NT2/D1 (cell line): Measurements from ENCODE around the gene CALML3.

Experiments
- DNase-seq: peaks from one replicate; pipeline ENCODE4 v3.0.0-alpha.2; 2011; ENCODE audit warnings: low read depth, low spot score
- H3K27me3 ChIP-seq: 2 replicates; pipeline ENCODE4 v1.6.0; 2011; ENCODE audit warnings: mild to moderate bottlenecking; ENCODE audit not compliant: insufficient read length, insufficient read depth
- H3K36me3 ChIP-seq: 2 replicates; pipeline ENCODE4 v1.6.1; 2011; ENCODE audit warnings: mild to moderate bottlenecking, low read length, mixed read lengths; ENCODE audit not compliant: insufficient read depth, insufficient read length
- H3K4me1 ChIP-seq: 2 replicates; pipeline ENCODE4 v1.5.1; 2011; ENCODE audit not compliant: insufficient read depth, insufficient read length
- H3K4me3 ChIP-seq: 2 replicates; pipeline ENCODE4 v1.5.1; 2011; ENCODE audit warnings: low read depth; ENCODE audit not compliant: insufficient read length
- H3K9ac ChIP-seq: 2 replicates; pipeline ENCODE4 v1.6.0; 2011; ENCODE audit warnings: low read depth; ENCODE audit not compliant: insufficient read length
- H3K9me3 ChIP-seq: 2 replicates; pipeline ENCODE4 v1.5.1; 2011; ENCODE audit warnings: mild to moderate bottlenecking, low read length; ENCODE audit not compliant: insufficient read depth
- SUZ12 ChIP-seq: IDR thresholded peaks from 2 replicates; pipeline ENCODE4 v1.6.1; 2011; ENCODE audit not compliant: insufficient read length, insufficient read depth; ENCODE audit errors: extremely low read depth
- YY1 ChIP-seq: IDR thresholded peaks from 2 replicates; pipeline ENCODE4 v1.6.1; 2011; ENCODE audit not compliant: insufficient read length, insufficient read depth
- ZNF274 ChIP-seq: IDR thresholded peaks from 2 replicates; pipeline ENCODE4 v1.6.1; 2011; ENCODE audit warnings: mild to moderate bottlenecking, low read depth, low read length

The CALML3 gene

GRCh38 chr10:5530412-5530806 lies 5.6 kb downstream of the CALML3 start:
- H3K36me3 ChIP-seq, result no peaks in the 10 kb centered on the region
- H3K9me3 ChIP-seq, result no peaks in the 10 kb centered on the region
- TF ChIP-seq YY1, result no peak
- TF ChIP-seq ZNF274, result no peak
- no peak for TF ChIP-seq SUZ12
- DNase-seq, result no peak
- no peaks in the 10 kb centered on the region for H3K4me1 ChIP-seq
- no peaks in the 10 kb centered on the region for H3K27me3 ChIP-seq
- no peak overlapping the region for H3K4me3 ChIP-seq
- H3K9ac ChIP-seq, result no peak overlapping the region

DNA sequence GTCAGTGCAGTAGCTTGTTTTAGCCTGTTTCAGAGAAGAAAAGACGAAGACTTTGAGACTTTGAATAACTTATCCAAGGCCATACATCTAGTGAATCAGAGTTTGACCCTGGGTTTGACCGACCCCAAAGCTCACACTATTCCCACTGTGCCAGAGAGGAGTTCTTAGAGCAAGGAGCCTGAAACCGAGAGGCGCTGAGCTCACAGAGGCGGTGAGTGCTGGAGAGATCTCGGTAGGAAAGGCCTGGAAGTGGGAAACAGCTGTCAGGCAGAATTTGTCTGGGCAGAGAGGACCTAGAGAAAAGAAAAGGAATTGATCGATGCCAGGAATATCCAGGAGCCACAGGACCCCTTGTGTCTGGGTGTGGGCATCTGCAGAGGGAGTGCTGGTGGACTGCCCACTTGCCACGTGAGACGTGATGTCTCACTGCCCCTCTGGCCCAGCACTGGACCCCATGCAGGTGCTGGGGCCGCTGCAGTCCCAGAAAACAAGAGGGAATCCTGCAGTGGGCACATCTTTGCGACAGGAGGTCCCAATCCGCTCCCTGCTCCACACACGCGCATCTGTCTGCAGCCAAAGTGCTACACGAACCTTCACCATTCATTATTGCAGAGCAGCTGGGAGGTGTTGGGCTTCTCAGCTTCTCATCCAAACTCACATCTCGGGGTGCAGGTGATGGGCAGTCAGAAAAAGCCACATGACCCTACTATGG lies 6.2 kb downstream of the CALML3 start:
- Histone ChIP-seq H3K4me3 (no peak overlapping the region), H3K27me3 (no peaks in the 10 kb centered on the region), H3K36me3 (no peaks in the 10 kb centered on the region), H3K4me1 (no peaks in the 10 kb centered on the region), H3K9me3 (no peaks in the 10 kb centered on the region), H3K9ac (no peak overlapping the region)
- TF ChIP-seq YY1 (no peak), ZNF274 (no peak), SUZ12 (no peak)
- DNase-seq, result no peak

DNA sequence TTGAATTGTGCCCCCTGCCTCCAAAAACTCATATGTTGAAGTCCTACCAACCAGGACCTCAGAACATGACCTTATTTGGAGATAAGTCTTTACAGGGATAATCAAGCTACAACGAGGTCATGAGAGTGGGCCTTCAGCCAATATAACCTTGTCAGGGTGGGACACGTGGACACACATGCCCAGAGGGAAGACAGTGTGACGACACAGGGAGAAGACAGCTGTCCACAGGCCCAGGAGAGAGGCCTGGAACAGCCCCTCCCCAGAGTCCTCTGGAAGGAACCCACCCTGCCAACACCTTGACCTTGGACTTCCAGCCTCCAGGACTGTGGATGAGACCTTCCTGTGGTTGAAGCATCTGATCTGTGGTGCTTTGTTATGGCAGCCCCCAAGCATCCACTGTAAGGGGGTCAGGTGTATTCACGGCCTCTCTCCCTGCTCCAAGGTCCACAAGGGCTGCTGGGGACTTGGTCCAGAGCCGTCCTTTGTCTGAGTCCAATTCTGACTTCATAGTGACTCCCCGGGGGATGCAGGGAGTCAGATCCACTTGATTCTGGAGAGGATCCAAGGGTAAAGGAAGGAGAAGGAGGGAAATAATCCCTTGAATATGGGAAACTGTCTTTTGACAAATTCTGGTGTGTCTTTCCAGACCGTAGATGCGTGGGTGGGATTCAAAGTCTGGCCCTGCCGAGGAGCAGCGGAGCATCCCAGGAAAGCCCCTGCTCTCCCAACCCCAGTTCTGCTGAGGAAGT lies 7.0 kb downstream of the CALML3 start:
- Histone ChIP-seq H3K27me3 (no peaks in the 10 kb centered on the region), H3K4me3 (no peak overlapping the region), H3K9ac (no peak overlapping the region), H3K9me3 (no peaks in the 10 kb centered on the region), H3K36me3 (no peaks in the 10 kb centered on the region), H3K4me1 (no peaks in the 10 kb centered on the region)
- no peak for DNase-seq
- no peak for TF ChIP-seq YY1
- no peak for TF ChIP-seq ZNF274
- TF ChIP-seq SUZ12, result no peak

- Histone ChIP-seq H3K9me3 (no peaks in the 10 kb centered on the region), H3K4me1 (no peaks in the 10 kb centered on the region), H3K27me3 (no peaks in the 10 kb centered on the region), H3K4me3 (no peak overlapping the region), H3K36me3 (no peaks in the 10 kb centered on the region), H3K9ac (no peak overlapping the region)
- TF ChIP-seq ZNF274 (no peak), YY1 (no peak), SUZ12 (no peak)
- DNase-seq, result no peak
Measured at GRCh38 chr10:5532307-5532605, 7.5 kb downstream of the CALML3 start.

GRCh38 chr10:5532618-5533097 lies 7.9 kb downstream of the CALML3 start:
- TF ChIP-seq ZNF274 (no peak), YY1 (no peak), SUZ12 (no peak)
- H3K36me3 ChIP-seq, result no peaks in the 10 kb centered on the region
- no peak overlapping the region for H3K9ac ChIP-seq
- DNase-seq, result no peak
- H3K9me3 ChIP-seq, result no peaks in the 10 kb centered on the region
- H3K27me3 ChIP-seq, result no peaks in the 10 kb centered on the region
- H3K4me1 ChIP-seq, result no peaks in the 10 kb centered on the region
- H3K4me3 ChIP-seq, result no peak overlapping the region

- H3K4me3 ChIP-seq, result no peak overlapping the region
- no peak for DNase-seq
- TF ChIP-seq ZNF274 (no peak), SUZ12 (no peak), YY1 (no peak)
- H3K9ac ChIP-seq, result no peak overlapping the region
- H3K9me3 ChIP-seq, result no peaks in the 10 kb centered on the region
- no peaks in the 10 kb centered on the region for H3K36me3 ChIP-seq
- no peaks in the 10 kb centered on the region for H3K27me3 ChIP-seq
- H3K4me1 ChIP-seq, result no peaks in the 10 kb centered on the region
Measured at GRCh38 chr10:5533098-5533731, 8.5 kb downstream of the CALML3 start.
